HEK293 (cell line): ENCODE data around the gene C21orf91.

Experiments
- CTCF ChIA-PET: fragments of 350-600 bp; formaldehyde crosslinking; extraction: SDS; loops from one replicate; lab custom pipeline; 2021; ENCODE audit warnings: antibody characterized with exemption; lab: Yijun Ruan, JAX
- POLR2A ChIA-PET: fragments of 300-600 bp; formaldehyde crosslinking; extraction: SDS; loops from one replicate; lab custom pipeline; 2020; ENCODE audit warnings: antibody characterized with exemption, inconsistent platforms; lab: Yijun Ruan, JAX
- H3K27ac ChIP-seq: fragments of 200-500 bp; sonication (Bioruptor generic); 2 replicates; pipeline ENCODE4 v1.5.1; 2014; ENCODE audit warnings: low read depth, low read length, control low read depth, inconsistent platforms; ENCODE audit errors: extremely low read depth
- H3K36me3 ChIP-seq, 2 experiments: fragments of 200-500 bp in 1 of 2; sonication (Bioruptor generic) in 1 of 2; 1 replicate in 1 of 2; 2 replicates in 1 of 2; pipeline ENCODE4 v1.5.1; 2014 to 2017; ENCODE audit warnings: inconsistent platforms in 2 of 2, low read length in 2 of 2; ENCODE audit not compliant: control insufficient read depth in 2 of 2, insufficient read depth in 1 of 2
- H3K4me1 ChIP-seq: fragments of 200-500 bp; sonication (Bioruptor generic); 2 replicates; pipeline ENCODE4 v1.5.1; 2014; ENCODE audit warnings: mild to moderate bottlenecking, low read length, inconsistent platforms; ENCODE audit not compliant: control insufficient read depth, insufficient read depth
- H3K4me3 ChIP-seq: 2 replicates; pipeline ENCODE4 v1.5.1; 2011; ENCODE audit warnings: low read depth, mild to moderate bottlenecking, control low read depth, low read length, moderate library complexity
- H3K9me3 ChIP-seq: fragments of 200-500 bp; sonication (Bioruptor generic); 2 replicates; pipeline ENCODE4 v1.5.1; 2014; ENCODE audit warnings: low read depth, low read length, inconsistent platforms; ENCODE audit not compliant: control insufficient read depth, insufficient read depth
- GLIS2 ChIP-seq: fragments of 450-650 bp; formaldehyde crosslinking; IDR thresholded peaks from 2 replicates; pipeline ENCODE4 v1.5.1; 2016; ENCODE audit warnings: missing biosample characterization, missing genetic modification characterization
- KLF1 ChIP-seq: fragments of 450-650 bp; formaldehyde crosslinking; IDR thresholded peaks from 2 replicates; pipeline ENCODE4 v1.5.1; 2016; ENCODE audit warnings: missing biosample characterization, missing genetic modification characterization
- MYNN ChIP-seq: fragments of 450-650 bp; formaldehyde crosslinking; IDR thresholded peaks from 2 replicates; pipeline ENCODE4 v1.5.1; 2016; ENCODE audit warnings: missing biosample characterization, missing genetic modification characterization, borderline replicate concordance
- RBAK ChIP-seq: fragments of 450-650 bp; formaldehyde crosslinking; IDR thresholded peaks from 2 replicates; pipeline ENCODE4 v1.5.1; 2016; ENCODE audit warnings: missing biosample characterization, missing genetic modification characterization
- SALL2 ChIP-seq: fragments of 450-650 bp; formaldehyde crosslinking; IDR thresholded peaks from 2 replicates; pipeline ENCODE4 v1.5.0; 2017; ENCODE audit warnings: missing biosample characterization, mild to moderate bottlenecking, missing genetic modification characterization, borderline replicate concordance
- SP3 ChIP-seq: fragments of 450-650 bp; formaldehyde crosslinking; IDR thresholded peaks from 2 replicates; pipeline ENCODE4 v1.5.1; 2016; ENCODE audit warnings: missing biosample characterization, missing genetic modification characterization
- ZEB2 ChIP-seq: fragments of 450-650 bp; formaldehyde crosslinking; IDR thresholded peaks from 2 replicates; pipeline ENCODE4 v1.5.1; 2016; ENCODE audit warnings: missing biosample characterization, missing genetic modification characterization
- ZFHX2 ChIP-seq: fragments of 450-650 bp; formaldehyde crosslinking; conservative IDR thresholded peaks from 2 replicates; pipeline ENCODE4 v1.5.1; 2016; ENCODE audit warnings: missing biosample characterization, missing genetic modification characterization
- ZNF140 ChIP-seq: fragments of 450-650 bp; formaldehyde crosslinking; IDR thresholded peaks from 2 replicates; pipeline ENCODE4 v1.5.1; 2016; ENCODE audit warnings: missing biosample characterization, missing genetic modification characterization
- ZNF146 ChIP-seq: fragments of 450-650 bp; formaldehyde crosslinking; IDR thresholded peaks from 2 replicates; pipeline ENCODE4 v1.5.1; 2016; ENCODE audit warnings: missing biosample characterization, missing genetic modification characterization
- ZNF24 ChIP-seq: fragments of 450-650 bp; formaldehyde crosslinking; IDR thresholded peaks from 2 replicates; pipeline ENCODE4 v1.5.1; 2016; ENCODE audit warnings: missing biosample characterization, missing genetic modification characterization
- ZNF302 ChIP-seq: fragments of 450-650 bp; formaldehyde crosslinking; IDR thresholded peaks from 2 replicates; pipeline ENCODE4 v1.5.1; 2016; ENCODE audit warnings: missing biosample characterization, missing genetic modification characterization, low read depth
- ZNF341 ChIP-seq: fragments of 450-650 bp; formaldehyde crosslinking; IDR thresholded peaks from 2 replicates; pipeline ENCODE4; 2016; ENCODE audit warnings: low read depth, missing biosample characterization, missing genetic modification characterization
- ZNF394 ChIP-seq: fragments of 450-650 bp; formaldehyde crosslinking; IDR thresholded peaks from 2 replicates; pipeline ENCODE4 v1.5.1; 2016; ENCODE audit warnings: missing biosample characterization, missing genetic modification characterization, mild to moderate bottlenecking, moderate library complexity, borderline replicate concordance
- ZNF585B ChIP-seq: fragments of 450-650 bp; formaldehyde crosslinking; IDR thresholded peaks from 2 replicates; pipeline ENCODE4 v1.5.1; 2016; ENCODE audit warnings: missing biosample characterization, missing genetic modification characterization
- ZNF707 ChIP-seq: fragments of 450-650 bp; formaldehyde crosslinking; IDR thresholded peaks from 2 replicates; pipeline ENCODE4 v1.5.1; 2016; ENCODE audit warnings: missing biosample characterization, missing genetic modification characterization
- ZNF768 ChIP-seq: fragments of 450-650 bp; formaldehyde crosslinking; IDR thresholded peaks from 2 replicates; pipeline ENCODE4 v1.5.1; 2018; ENCODE audit warnings: missing biosample characterization, mild to moderate bottlenecking, missing genetic modification characterization
- ZNF785 ChIP-seq: fragments of 450-650 bp; formaldehyde crosslinking; IDR thresholded peaks from 2 replicates; pipeline ENCODE4 v1.5.1; 2016; ENCODE audit warnings: missing biosample characterization, missing genetic modification characterization
- TF ChIP-seq, protein P1 (sequence below): fragments of 450-650 bp; formaldehyde crosslinking; IDR thresholded peaks from 2 replicates; pipeline ENCODE4 v1.5.1; 2017; ENCODE audit warnings: missing biosample characterization, missing genetic modification characterization
- TF ChIP-seq, protein P2 (sequence below): fragments of 450-650 bp; formaldehyde crosslinking; IDR thresholded peaks from 2 replicates; pipeline ENCODE4 v1.5.1; 2017; ENCODE audit warnings: missing biosample characterization, missing genetic modification characterization

The C21orf91 gene

DNA sequence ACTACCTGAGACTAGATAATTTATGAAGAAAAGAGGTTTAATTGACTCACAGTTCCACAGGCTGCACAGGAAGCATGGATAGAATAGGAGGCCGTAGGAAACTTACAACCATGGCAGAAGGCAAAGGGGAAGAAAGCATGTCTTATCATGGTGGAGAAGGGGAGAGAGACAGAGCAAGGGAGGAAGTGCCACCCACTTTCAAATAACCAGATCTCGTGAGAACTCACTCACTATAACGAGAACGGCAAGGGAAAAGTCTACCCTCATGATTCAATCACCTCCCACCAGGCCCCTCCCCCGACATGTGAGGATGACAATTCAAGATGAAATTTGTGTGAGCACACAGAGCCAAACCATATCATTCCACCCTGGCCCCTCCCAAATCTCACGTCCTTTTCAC is 4.7 kb upstream of the C21orf91 start (continued):
- TF ChIP-seq ZEB2 (tag by site-specific recombination): no peak
- no peak for TF ChIP-seq ZNF768 (tag by site-specific recombination)
- TF ChIP-seq, protein P1, sequence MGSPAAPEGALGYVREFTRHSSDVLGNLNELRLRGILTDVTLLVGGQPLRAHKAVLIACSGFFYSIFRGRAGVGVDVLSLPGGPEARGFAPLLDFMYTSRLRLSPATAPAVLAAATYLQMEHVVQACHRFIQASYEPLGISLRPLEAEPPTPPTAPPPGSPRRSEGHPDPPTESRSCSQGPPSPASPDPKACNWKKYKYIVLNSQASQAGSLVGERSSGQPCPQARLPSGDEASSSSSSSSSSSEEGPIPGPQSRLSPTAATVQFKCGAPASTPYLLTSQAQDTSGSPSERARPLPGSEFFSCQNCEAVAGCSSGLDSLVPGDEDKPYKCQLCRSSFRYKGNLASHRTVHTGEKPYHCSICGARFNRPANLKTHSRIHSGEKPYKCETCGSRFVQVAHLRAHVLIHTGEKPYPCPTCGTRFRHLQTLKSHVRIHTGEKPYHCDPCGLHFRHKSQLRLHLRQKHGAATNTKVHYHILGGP (tag by site-specific recombination): no peak
- TF ChIP-seq ZNF585B (tag by site-specific recombination): no peak
- no peak for TF ChIP-seq MYNN (tag by site-specific recombination)
- TF ChIP-seq ZNF785 (tag by site-specific recombination): no peak
- TF ChIP-seq ZNF146 (tag by site-specific recombination): no peak
- no peak for TF ChIP-seq ZNF707 (tag by site-specific recombination)
- TF ChIP-seq, protein P2, sequence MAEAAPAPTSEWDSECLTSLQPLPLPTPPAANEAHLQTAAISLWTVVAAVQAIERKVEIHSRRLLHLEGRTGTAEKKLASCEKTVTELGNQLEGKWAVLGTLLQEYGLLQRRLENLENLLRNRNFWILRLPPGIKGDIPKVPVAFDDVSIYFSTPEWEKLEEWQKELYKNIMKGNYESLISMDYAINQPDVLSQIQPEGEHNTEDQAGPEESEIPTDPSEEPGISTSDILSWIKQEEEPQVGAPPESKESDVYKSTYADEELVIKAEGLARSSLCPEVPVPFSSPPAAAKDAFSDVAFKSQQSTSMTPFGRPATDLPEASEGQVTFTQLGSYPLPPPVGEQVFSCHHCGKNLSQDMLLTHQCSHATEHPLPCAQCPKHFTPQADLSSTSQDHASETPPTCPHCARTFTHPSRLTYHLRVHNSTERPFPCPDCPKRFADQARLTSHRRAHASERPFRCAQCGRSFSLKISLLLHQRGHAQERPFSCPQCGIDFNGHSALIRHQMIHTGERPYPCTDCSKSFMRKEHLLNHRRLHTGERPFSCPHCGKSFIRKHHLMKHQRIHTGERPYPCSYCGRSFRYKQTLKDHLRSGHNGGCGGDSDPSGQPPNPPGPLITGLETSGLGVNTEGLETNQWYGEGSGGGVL: no peak

DNA sequence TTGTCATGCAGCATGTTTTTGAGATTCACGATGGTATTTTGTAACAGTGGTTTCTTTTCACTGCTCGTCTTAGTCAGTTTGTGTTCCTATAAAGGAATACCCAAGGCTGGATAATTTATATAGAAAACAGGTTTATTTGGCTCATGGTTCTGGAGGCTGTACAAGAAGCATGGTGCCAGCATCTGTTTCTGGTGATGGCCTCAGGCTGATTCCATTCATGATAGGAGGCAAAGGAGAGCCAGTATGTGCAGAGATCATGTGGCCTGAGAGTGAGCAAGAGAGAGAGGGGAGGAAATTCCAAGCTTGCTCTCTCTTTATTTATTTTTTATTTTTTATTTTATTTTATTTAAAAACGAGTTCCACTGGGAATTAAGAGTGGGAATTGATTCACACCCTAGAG is 2.0 kb upstream of the C21orf91 start:
- POLR2A ChIA-PET: no interaction called here

DNA sequence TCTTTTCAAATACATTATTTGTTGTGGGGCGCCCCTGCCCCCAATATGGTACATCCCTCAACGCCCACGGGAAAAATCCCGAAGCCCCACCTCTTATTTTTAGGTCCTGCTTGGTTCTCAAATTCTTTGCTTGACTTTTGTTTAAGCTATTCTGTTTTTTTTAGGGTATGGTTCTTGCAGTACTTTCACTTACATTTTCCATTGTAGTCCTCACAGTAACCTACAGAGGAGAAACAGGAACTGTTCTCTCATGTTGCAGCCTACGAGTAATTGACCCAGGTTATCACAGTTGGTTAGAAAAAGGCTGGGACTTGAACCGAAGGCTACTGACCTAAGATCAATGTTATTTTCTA is 697 bp upstream of the C21orf91 start:
- Histone ChIP-seq H3K9me3 (no peaks in the 10 kb centered on the region), H3K36me3 (peaks cover 6 to 10% of the 10 kb centered on the region in 2 experiments; a peak in 2 of 3 replicates), H3K4me3 (peak overlapping the region; percentile 98), H3K4me1 (peaks cover 8% of the 10 kb centered on the region; the same call in 1 of the 2 replicates), H3K27ac (peak overlapping the region; percentile 98)
- TF ChIP-seq ZNF302 (no peak), ZNF394 (tag by site-specific recombination) (no peak), GLIS2 (tag by site-specific recombination) (0 out of 2 replicates have a peak, but pooled peaks have one; percentile 3), SP3 (tag by site-specific recombination) (0 out of 2 replicates have a peak, but pooled peaks have one; percentile 19), ZNF140 (tag by site-specific recombination) (no peak), ZNF341 (tag by site-specific recombination) (no peak), ZFHX2 (tag by site-specific recombination) (peak; percentile 4; the same call in 1 of the 2 replicates)
- ChIA-PET CTCF (interaction anchor here (0.6 kb wide), 1 partner anchor 111 kb away, joined by 3 read pairs; no protein-coding TSS in a partner anchor), POLR2A (interaction anchor here (1.0 to 2.1 kb wide), 4 partner anchors 10 to 130 kb away, joined by 3 to 10 read pairs (median 4); no protein-coding TSS in a partner anchor)

More for the DNA sequence above, 2.0 kb upstream of the C21orf91 start:
- no peak for TF ChIP-seq RBAK (tag by site-specific recombination)
- no peak for TF ChIP-seq SALL2
- TF ChIP-seq KLF1 (tag by site-specific recombination): no peak
- no peak for TF ChIP-seq ZNF24 (tag by site-specific recombination)
- TF ChIP-seq, all 188 proteins: peak for 0
- CTCF ChIA-PET: interaction anchor here (0.7 kb wide), 1 partner anchor 1238 kb away, joined by 3 read pairs; no protein-coding TSS in a partner anchor
- H3K36me3 ChIP-seq: peaks cover 0 to 6% of the 10 kb centered on the region in 2 experiments; a peak in 1 of 3 replicates
- no peaks in the 10 kb centered on the region for H3K9me3 ChIP-seq
- peaks cover 8% of the 10 kb centered on the region; the same call in 1 of the 2 replicates for H3K4me1 ChIP-seq
- H3K27ac ChIP-seq: no peak overlapping the region
- H3K4me3 ChIP-seq: no peak overlapping the region
